Retina (tissue), 1 donor: ENCODE results near the gene HM13.
"Not testable (repeated sequence)": the region's sequence is repeated elsewhere in the genome, so short reads cannot be mapped to it uniquely, and the experiment has no call there.

Experiments used
- DNase-seq: peaks from one replicate; pipeline ENCODE4 v3.0.0-alpha.2; 2016

HM13 gene

GRCh38 chr20:31593221-31594001 lies 79.2 kb downstream of the HM13 start:
- no peak for DNase-seq

GRCh38 chr20:31594002-31594557 lies 79.8 kb downstream of the HM13 start:
- no peak for DNase-seq

- DNase-seq = no peak
Observed at GRCh38 chr20:31594558-31595379, 80.5 kb downstream of the HM13 start.

GRCh38 chr20:31595380-31595653 lies 81.1 kb downstream of the HM13 start:
- no peak for DNase-seq

GRCh38 chr20:31595654-31596411 lies 81.6 kb downstream of the HM13 start:
- peak; percentile 65 for DNase-seq

- DNase-seq = not testable (repeated sequence)
Observed at GRCh38 chr20:31596412-31596715, 82.1 kb downstream of the HM13 start.

- DNase-seq = no peak
Observed at GRCh38 chr20:31596831-31597480, 82.7 kb downstream of the HM13 start.

GRCh38 chr20:31597481-31597855 lies 83.2 kb downstream of the HM13 start:
- no peak for DNase-seq

- no peak for DNase-seq
Observed at GRCh38 chr20:31602431-31602778, 88.2 kb downstream of the HM13 start.

- DNase-seq = no peak
Observed at GRCh38 chr20:31602779-31603441, 88.7 kb downstream of the HM13 start.

GRCh38 chr20:31603822-31604566 lies 89.8 kb downstream of the HM13 start:
- DNase-seq = peak; percentile 96

GRCh38 chr20:31604567-31605030 lies 90.4 kb downstream of the HM13 start:
- DNase-seq = no peak

GRCh38 chr20:31605031-31605901 lies 91.0 kb downstream of the HM13 start, which contains the start of gene ID1:
ID1 (plus strand) TSS chr20:31605289; CDS start chr20:31605388, 99 bp downstream.
- peak; percentile 98 for DNase-seq

- peak; percentile 80 for DNase-seq
Observed at GRCh38 chr20:31605902-31606803, 91.9 kb downstream of the HM13 start.

- peak; percentile 51 for DNase-seq
Observed at GRCh38 chr20:31606804-31607639, 92.8 kb downstream of the HM13 start.

- DNase-seq = peak; percentile 31
Observed at GRCh38 chr20:31607640-31608250, 93.5 kb downstream of the HM13 start.

- peak; percentile 70 for DNase-seq
Observed at GRCh38 chr20:31608251-31608945, 94.2 kb downstream of the HM13 start.
